Fibroblast of gingiva (primary cell): ENCODE results near the gene MYH10.
"Not testable (repeated sequence)": the region's sequence is repeated elsewhere in the genome, so short reads cannot be mapped to it uniquely, and the experiment has no call there.

Source experiments
- DNase-seq: peaks from one replicate; pipeline ENCODE4 v3.0.0-alpha.2; 2011; ENCODE audit warnings: low read depth

Gene MYH10

DNA sequence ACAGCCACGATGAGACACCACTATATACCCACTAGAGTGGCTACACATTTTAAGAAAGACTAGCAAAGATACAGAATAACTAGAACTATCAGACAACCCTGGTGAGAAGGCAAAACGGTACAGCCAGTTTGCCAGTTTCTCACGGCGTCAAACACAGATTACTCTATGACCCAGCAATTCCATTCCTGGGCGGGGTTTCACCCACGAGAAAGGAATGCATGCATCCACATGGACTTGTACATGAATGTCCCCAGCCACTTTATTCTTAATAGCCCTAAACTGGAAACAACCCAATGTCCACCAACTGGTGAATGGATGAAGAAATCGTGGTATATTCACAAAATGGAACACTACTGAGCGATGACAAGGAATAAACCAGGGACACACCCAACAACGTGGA lies 74.5 kb downstream of the MYH10 start:
- DNase-seq = no peak

DNA sequence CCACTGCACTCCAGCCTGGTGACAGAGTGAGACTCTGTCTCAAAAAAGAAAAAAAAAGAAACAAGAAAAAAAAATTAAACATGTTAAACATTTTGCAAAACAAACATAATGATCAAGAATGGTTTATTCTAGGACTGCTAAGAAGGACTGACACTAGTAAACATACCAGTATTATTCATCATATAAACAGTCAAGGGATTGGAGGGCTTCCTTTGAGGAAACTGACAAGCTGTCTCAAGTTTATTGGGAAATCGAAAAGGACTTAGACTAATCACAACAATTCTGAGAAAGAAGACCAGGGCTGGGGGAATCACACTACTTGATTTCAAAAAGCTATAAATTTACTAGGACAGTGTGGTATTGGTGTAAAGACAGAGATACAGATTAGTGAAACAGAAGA lies 75.5 kb downstream of the MYH10 start:
- peak; percentile 6 for DNase-seq

DNA sequence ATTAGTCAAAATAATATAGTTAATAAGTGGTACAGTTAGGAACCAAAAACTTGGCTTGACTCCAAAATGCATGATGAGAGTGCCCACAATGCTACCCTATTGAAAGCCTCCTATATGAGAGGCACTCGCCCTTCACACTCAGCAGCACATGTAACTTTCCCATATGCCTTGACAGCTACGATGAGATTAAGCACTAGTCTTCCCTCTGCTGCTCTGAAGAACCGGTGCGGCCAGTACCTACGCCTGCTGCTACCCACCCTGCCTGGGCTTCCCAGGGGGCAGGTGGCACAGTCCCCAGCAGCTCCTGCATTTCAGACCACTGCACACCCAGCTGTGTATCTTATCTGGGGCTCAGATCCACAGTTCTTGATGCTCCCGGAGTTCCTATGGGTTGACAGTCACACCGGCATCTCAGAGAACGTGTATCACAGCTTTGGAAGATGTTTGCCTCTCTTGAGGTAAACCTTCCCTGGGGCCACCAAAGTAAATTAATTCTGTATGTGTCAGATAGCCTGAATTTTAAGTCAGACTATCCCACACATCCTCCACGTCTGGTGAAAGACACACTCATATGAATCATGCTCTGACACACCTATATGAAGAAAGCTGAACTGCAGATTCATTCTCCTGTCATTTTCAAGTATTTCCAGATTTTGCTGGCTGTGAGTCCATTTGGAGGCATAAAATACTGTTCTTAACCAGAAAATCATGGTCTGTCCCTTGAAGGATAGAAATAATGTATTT lies 77.8 kb downstream of the MYH10 start:
- no peak for DNase-seq

DNA sequence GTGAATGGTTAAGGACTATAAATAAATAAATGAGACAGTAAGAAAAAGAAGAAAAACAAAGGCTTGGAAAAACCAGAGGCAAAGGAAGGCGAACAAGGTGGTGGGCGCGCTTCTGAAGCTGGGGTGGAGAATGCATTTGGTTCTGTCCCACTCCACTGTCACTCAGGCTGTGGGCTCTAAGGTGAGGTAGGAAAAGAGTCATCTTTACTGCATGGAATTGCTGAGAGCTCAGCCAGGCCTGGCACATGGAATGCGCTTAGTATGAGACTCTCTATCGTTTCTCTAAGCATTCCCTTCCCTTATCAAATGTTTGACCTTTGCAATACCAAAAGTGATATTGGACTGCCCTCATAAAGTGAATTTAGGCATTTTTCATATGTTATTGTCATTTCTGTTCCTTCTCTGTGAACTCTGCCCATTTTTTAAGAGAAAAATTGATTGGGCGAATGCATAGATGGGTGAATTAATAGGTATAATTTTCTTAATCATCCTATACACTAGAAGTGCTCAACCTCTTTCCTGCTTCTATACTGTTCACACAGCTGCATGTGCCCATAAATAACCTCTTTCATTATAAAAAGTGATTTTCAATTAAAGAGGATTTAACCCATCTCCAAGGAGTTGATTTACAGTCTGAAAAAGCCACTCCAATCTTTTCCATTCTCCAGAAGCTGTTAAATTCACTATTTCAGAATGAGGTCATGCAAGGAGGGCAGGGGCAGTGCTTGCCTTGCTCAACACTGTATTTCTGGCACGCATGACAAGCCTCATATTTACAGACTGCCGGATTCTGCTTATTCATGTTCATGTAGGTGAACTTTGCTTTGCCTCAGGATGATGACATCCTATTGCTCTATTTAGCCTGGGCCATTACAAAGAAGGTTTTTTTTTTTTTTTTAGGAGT lies 87.7 kb downstream of the MYH10 start:
- peak; percentile 94 for DNase-seq

DNA sequence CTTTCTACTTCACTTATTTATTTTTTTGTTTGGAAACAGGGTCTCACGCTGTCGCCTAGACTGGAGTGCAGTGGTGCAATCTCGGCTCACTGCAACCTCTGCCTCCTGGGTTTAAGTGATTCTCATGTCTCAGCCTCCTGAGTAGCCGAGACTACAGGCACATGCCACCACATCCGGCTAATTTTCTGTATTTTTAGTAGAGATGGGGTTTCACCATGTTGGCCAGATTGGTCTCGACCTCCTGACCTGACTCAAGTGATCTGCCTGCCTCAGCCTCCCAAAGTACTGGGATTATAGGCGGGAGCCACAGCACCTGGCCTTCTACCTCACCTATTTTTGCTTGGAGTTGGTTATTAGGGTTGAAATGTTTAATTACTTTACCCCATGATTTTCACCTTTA lies 90.5 kb downstream of the MYH10 start:
- DNase-seq = not testable (repeated sequence)

DNA sequence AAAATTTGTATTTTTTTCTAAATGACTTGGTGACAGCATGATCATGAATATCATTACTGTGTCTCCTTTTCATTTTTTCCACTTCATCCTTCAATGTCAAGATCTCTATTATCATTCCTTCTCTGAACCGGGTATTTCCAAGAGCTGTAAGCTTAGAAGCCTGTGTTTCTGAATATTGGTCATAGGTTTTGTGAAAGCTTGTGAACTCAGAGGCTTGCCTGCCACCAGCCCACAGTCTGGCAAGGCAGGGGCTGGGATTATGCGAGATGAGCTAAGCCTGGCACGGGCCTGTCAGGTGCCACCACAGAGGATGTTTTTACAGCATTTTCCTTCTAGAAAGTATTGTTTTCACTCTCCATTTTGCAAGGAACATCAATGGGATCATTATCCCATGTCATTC lies 92.8 kb downstream of the MYH10 start:
- no peak for DNase-seq

DNA sequence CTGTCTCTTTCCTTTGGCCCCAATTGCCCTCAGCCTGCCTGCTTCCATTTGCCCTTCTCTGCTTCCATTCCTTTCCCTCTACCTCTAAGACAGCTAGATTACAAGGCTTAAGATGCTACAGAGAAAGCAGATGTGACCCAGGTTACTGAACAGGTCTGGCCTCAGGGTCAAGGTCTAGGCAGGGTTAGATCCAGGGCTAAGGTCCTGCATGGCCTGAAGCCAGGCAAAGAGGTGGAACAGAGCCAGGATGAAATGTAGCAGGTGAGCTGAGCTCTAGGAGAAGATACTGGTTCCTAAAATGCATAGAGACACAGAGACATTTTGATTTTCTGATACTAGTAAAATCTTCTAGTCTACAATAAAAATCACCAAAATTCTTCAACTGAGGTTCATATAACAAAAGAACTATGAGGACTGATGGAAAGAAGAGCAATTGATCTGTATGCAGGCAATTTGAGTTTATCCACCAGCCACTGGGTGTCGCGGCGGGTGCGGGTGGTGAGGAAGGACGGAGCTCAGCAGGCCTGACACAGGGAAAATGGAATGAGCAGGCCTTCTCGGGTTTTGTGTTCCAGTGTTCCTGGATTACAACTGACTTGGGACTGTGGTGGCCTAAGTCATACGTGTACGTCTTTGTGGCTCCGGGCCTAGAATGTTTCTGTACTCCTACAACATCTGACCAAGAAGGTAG lies 95.9 kb downstream of the MYH10 start:
- DNase-seq = no peak

DNA sequence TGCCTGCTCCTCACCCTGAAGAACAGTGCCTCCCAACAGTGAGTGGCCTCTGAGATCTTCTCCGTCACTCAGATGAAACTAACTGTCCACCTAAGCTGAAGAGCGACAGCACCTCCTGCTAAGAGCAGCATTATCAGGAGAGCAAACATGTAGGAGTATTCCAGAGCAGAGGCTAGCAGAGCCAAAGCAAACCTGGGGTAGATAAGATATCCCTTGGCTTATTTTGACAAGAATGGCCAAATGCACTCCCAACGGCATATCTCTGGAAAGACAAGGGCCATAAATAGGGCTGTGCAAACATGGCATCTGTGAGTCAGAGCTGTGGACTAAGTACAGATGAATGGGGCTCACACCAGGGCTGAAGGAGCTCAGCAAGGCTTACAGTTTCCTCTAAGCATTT lies 98.5 kb downstream of the MYH10 start:
- DNase-seq = no peak

DNA sequence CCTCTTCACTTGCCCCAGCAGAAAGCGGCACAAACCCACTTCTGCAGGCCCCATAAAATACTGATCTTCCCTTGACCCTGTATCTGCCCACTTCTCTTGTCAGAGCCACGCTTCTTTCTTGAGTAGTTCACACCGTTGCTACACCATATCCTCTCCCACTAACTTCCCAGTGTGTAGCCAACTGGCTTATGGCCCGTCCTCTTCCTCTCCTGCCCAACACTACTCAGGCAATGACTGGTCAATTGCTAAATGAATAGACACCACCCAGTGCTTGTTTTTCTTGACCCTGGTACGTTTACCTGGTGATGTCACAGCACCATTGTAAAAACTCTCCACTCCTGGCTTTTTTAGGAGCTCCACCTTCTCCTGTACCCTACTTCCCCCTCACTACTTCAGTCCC lies 107.9 kb downstream of the MYH10 start:
- DNase-seq = no peak

DNA sequence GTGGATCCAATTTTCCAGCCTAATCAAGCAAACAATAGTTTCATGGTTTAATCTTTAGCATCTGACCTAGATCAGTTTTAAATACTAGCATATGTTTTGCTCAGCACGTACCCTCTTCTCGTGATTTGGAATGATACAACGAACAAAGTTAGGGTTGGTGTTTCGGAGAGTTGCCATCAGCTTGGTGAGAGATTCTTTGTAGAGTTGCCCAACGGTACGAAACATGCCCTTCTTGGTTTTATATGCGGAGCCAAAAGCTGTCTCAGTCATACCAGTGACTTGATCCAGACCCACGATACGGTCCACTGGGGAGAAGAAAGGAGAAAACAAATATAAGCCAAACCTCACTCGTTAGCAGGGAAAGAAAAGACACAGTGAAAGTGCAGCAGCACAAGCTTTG lies 109.5 kb downstream of the MYH10 start:
- DNase-seq = peak; percentile 58

DNA sequence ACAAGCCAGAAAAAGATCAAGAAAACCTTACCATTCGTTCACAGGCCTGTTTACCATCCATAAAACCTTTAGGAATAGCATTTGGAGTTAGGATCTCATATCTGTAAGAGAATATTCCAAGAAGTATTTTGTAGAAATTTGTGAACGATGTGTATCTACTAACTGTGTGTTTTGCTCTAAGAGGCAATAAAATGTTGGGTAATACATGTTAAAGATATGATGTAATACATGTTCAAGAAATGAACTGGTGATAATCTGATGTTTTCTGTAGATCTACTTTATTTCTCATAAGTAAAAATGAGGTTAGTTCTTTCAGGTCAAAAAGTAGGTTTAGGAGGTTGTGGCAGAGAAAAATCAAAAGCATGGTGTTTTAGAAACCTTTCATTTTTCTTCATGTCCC lies 111.7 kb downstream of the MYH10 start:
- no peak for DNase-seq

DNA sequence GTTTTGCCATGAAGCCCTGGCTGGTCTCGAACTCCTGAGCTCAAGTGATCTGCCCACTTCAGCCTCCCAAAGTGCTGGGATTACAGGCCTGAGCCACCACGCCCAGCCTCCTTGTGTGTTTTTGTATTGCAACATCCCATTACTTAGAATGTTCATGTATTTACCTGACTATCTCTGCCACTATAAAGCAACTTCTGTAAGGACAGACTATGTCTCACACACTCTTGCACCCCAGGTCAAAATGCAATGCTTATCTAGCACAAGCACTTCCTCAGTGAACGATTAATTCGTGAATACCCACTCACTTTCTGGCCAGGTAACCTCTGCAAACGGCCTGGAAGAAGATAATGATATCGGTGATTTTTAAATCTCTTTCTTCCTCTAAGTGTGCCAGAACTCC lies 112.2 kb downstream of the MYH10 start:
- DNase-seq = no peak

DNA sequence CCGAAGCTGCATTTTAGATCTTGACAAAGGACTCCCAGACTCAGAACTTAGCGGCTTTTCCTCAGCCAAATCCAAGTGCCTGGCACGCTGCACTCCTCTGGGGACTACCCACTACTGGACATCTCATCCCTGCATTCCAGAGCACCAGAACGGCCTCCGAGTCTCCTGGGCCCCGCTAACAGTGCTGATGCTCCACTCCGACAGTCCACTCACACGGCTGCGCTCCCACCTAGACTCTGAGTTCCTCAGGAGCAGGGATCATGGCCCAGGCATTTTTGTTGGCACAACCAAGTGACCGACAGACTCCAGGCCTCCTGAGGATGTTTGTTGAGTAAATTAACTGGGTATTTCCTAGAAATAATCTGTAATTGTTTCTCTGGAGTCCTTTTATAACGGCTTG lies 115.7 kb downstream of the MYH10 start:
- no peak for DNase-seq

DNA sequence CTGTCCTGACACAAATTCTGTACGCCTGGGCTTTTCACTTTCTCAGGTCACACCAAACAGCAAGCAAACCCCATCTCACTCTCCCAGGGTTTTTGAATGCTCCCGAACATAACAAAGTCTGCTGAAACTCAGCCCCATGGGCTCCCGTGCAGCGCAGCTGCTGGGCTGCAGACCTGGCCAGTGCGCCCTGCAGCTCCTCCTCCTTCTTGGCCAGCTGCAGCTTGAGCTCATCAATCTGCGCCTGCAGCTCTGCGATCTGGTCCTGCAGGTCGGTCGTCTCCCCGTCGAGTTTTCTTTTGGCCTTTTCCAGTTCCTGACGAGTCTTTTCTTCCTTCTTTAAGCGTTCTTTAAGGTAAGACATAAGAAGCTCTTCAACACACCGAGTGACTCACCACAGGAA lies 124.4 kb downstream of the MYH10 start:
- no peak for DNase-seq

DNA sequence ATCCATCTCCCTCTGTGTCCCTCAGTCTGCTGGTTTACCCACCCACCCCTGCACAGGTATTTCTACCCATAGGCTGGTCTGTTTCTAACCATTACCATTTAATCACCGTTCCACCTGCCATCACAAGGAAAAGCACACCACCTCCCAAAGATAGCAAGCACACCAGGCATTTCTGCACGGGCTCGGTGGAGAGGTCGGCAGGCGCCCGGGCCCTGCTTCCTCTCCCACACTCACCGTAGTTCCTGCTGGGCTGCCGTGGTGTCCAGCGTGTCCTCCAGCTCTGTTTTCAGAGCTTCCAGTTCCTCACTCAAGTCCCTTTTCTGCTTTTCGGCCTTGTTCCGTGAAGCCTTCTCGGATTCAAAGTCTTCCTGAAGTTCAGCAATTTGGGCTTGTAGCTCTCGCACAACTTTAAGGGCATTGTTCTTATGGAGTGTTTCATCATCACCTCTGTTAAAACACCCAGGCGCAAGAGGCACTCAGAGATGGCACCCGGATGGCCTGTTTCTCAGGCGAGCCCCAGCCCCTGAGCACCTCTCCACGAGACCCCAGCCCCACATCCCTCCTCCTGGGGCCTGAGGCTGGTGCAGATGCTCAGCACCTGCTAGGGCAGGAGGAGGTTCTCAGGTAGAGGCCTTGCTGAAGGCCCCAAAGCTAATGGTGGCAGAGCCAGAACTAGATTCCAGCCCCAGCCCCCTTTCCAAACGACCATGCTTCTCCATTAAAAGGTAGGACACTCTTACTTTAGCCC lies 125.9 kb downstream of the MYH10 start:
- no peak for DNase-seq

DNA sequence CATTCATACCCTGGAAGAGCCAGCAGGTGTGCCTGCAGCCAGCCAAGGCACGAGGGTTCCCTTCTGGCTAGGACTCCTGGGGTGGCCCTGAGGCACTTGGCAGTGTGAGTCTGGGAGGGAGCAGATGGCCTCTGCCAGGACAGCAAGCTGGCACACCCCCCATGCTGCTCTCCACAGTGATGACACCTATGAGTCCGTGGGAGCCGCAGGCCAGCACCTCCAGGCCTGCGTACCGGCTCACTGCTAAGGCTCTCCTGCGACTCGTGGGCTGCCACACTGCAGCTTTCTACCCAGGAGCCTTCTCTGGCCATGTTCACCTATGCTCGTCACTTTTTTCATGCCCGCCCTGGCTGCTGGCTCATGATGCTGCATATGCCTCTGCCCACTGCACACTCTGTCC lies 126.7 kb downstream of the MYH10 start:
- DNase-seq = no peak

DNA sequence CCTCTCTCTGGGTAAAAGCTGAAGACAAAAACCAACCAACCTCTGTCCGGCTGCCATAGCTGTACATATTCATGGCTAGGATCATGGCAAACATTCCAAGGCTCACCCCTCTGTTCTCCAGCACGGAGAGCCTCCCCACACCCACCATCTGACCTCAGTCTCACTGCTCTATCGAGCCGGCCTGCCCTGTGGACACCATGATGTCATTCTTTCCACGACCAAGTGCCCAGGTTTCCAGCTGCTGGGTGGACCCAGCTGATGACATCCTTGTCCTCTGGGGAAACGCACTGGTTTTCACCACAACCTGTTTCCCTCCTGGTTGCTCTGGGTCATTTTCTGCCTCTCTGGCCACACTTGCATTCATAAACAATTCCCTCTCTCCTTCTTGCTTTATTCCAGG lies 127.2 kb downstream of the MYH10 start:
- no peak for DNase-seq

DNA sequence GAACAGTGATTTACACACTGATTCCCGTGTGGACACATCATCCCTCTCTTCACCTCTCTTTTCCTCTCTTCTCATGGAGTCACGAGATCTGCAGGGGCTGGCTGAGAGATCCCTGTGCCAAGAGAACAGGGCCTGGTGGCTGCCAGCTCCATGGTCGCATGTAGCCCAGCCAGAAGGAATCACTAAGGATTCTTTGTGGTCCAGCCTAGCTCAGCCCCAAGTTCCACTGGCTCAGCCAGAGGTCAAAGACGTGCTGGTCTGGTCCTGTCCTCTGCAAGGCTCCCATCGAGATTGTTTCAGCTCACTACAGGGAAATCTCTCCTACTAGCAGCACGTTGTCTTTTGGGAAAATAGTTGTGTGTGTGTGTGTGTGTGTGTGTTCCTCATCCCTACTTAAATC lies 128.4 kb downstream of the MYH10 start:
- DNase-seq = no peak

DNA sequence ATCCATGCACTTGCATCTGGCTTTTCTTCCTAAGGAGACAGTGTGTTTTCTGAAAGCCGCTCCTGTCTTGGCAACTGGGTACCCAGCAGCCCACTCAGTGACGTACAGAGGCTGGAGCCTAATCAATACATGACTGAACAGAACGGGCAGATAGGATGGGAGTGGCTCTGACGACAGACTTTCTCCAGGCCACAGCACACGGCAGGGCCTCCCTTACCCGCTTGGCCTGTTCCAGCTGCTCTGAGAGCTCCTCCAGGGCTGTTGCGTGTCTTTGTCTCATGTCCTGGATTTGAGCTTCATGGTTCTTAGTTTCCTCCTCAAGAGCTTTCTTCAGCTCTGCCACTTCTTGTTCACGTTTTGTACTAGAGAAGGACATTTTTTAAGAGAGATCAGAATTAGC lies 129.9 kb downstream of the MYH10 start:
- DNase-seq = no peak

DNA sequence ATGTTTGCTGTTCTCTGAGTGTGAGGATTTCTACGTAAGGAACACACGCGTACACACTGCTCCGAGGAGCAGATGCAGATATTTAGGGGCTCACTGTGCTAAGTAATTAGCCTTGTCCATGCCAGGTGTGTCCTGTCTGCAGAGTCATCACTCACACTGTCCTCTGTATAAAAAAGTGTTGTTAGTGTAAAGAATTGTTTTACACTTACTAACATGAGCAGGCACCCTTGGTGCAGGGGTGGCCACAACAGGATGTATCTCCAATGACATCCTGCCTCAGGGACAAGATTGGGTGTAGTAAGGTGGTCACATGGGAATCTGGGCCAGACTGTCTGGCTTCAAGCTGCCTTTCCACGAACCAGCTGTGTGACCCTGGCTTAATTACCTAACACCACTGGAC lies 130.9 kb downstream of the MYH10 start:
- DNase-seq = no peak

DNA sequence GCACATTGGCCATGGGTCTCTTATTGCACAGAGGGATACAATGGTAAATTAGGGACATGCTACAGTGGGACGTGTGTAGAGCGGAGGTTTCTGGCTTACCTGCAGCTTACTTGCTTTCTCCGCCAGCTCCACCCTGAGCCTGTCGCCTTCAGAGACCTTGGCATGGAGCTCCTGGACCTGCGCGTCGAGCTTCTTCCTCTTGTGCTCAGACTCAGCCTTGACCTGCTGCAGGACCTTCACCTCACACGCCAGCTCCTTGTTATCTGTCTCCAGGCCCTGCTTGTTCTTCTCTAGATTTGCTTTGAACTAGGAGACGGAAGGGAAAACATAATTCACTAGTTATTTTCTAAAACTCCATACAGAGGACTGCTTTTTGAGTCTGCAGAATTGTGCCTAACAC lies 131.4 kb downstream of the MYH10 start:
- DNase-seq = no peak

DNA sequence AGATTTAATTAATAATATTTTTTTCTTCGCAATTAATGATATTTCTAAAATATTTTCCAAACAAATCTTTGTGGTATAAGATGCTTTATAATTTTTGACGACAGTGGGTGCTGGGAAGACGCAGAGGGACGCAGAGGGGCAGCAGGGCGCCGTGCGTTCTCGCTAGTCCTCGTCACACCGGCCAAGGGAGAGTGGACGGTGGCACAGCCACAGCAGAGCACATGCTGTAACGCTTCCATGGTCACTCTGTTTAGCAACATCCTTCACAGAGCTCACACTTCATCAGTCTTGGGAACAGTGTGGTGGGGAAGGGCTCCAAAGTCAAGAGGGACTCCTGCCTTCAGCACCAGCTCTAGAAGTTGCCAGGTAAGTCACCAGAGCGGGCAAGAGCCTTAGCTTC lies 134.4 kb downstream of the MYH10 start:
- no peak for DNase-seq
